EL (cell line): ENCODE measurements around the gene FAM72C.
"Not testable (repeated sequence)": the region's sequence is repeated elsewhere in the genome, so short reads cannot be mapped to it uniquely, and the experiment has no call there.

Source experiments
- DNase-seq: peaks from one replicate; pipeline ENCODE4 v3.0.0-alpha.2; 2016

FAM72C gene

DNA sequence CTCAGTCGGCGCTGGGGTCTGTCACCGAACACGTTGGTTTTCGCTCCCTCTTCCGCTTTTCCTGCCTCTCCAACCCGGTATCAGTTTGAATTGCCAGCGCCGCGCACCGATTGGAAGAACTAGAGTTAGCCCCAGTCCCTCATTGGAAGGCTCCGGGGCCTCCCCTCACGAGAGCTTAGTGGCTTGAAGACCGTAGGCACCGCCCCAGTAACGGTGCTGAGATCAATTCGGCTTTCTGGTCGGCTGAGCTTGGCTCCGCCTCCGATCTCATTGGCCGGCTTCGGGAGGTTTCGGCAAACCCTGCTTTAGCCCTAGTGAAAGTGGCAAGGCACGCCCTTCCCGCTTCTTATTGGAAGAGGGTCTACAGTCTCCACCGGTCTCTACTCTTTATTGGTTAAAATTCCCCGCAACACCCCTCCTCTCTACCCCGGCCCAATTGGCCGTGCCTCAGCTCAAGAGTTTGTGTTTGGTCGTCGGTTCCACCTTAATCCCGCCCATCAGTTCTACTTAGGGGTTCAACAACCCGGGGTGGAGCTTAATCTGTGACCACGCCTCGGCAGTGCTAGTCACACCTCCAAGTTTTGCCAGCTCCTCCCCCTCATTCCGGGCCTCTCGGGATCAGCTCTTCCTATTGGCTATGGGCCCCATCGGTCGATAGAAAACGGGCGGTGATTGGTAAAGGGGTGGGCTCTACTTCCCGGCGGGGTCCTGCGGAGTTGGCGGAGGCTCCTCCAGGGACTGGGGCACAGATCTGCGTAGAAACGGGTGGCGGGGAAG, at the start of gene FAM72C:
Gene FAM72C, minus strand, starts transcription at position 63 of the 777 bp plus-strand sequence. CDS start 845 bp downstream, outside the sequence.
- not testable (repeated sequence) for DNase-seq

DNA sequence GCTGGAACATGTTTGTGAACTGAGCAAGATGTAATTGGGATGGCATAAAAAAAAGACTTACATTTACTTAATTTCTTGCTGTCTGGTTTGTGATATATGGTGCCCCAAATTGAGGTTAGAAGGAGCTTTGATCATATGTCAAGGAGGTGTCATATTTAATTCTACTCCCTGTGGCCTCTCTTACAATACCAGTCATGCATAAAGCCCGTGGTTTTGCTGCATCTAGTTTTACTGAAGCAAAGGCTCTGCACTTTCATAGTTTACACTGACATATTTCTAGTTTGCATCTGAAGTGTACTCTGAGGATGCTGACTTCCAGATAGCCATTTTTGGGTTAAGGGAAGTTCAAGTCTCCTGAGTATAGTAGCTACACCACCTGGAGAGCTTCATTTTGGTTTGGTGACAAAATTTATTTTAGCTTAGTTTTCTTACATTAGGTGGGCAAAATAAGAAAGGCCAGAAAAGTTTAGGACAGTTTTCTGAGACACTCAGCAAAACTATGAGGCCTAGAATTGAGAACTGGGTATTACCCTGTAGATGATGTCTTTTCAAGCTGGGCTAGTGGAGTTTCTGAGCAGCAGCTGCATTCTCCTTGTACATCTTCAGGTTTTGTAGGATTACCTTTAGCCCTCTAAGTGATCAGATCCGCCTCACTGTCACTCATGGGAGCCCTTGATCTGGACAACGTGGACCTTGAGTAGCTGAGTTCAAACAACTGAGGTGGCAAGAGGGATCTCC, 48.4 kb upstream of the FAM72C start:
- DNase-seq: not testable (repeated sequence)

DNA sequence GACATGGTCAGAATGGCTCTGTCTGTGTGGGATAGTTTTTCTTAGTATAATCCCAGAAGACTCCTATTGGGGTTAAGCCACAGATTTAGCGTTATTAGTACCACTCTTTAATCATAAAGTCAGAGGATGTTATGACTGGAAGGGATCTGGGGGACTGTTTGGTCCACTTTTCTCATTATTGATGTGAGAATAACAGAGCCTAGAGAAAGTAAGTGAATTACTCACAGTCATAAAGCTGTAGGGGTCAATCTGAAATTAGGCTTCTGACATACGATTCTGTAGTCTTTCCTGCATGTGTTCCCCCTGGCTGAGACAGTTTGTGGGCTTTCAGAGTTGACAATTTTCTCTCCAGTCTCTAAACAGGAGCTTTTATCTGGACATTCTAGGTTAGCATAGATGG, 47.3 kb upstream of the FAM72C start:
- not testable (repeated sequence) for DNase-seq

DNA sequence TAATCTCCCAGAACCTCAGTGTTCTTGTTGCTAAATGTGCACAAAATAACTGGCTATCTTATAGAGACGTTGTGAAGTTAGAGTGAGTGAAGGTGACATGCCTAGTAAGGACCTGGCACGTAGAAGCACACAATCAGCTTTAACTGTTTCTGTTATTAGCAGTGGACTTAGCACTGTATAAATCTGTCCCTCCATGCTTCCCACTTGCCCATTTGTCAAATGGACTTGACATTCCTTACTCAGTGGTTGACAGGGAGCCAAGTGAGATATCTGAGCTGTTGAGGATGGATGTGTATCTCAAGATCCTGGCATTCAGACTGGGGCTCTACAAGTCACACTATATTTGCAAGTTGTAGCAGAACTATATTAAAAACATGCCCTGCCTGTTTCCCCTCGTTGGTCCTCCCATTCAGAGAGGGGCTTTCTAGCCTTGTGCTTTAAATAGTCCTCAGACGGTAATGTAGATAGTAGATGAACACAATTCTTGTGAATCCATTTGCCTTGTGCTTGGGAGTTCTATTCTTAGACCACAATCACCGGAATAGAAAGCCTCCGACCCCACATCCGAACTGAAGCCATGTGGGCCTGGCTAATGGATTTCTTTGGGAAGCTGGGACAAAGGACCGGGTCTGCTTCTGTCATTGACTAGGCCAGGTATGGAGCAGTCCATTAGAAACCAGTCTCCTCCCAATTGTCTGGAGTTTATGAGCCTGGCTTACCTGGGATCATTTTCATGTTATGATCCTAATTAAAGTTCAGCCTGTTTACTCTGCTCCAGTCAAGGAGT, 43.6 kb upstream of the FAM72C start:
- not testable (repeated sequence) for DNase-seq

DNA sequence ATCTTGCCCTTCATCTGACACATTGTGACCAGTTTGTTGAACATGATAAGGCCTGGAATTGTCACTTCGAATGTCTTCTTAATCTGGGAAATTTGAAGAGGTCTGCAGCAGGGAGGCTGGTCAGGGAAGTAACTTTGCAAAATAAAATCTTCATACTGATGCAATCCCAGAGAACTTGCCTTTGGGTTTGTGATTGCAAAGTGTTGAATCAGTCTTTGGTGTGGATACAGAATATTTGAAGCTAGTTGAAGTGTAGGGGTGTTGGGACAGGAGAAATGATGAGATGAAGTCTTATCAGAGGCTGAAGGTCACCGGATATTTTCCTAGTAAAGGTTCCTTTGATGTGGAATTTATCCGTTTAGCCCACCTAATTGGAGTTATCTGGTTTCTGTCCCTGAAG, 42.7 kb upstream of the FAM72C start:
- not testable (repeated sequence) for DNase-seq

DNA sequence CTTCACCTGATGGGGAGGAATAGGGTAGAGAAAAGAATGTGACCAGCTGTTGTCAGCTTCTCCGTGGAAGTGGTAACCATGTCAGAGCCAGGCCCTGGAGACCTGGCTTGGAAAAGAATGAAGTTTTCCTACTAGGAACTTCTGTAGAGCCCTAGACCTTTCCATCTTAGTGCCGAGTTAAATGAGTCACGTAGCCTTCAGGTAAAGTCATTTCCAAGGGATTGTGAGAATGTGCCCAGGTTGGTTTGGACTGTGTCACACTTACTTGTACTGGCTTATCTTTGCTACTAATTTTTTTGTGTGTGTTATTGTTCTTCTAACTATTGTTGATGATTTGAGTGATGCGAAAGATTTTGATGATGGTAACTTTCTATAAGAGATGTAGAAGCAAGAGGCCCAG, 42.3 kb upstream of the FAM72C start:
- DNase-seq: not testable (repeated sequence)

DNA sequence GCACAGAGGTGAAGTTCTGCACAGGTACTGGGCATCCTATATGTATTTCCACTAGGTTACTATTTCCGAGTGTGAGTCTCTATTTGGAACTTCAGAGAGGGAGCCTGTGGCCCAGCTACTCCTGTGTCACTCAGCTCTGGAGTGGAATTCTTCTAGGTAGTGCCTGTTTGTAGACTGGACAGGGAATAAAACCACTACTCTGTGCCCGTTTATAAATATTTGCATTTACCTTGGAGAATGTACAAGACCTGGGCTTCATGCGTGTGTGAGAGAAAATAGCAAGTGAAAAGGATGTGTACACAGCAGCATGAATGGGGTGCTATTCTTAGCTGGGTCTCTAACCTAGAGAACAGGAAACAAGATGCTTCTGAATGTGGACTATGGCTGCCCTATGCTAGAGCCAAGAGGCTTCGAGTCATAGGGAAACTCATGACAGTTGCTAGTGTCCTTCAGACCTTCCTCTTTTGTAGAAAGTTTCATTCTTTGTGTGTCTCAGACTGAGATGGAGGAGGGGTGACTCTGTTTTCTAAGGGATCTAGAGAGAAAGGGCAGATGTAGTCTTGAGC, 40.5 kb upstream of the FAM72C start:
- DNase-seq: not testable (repeated sequence)

DNA sequence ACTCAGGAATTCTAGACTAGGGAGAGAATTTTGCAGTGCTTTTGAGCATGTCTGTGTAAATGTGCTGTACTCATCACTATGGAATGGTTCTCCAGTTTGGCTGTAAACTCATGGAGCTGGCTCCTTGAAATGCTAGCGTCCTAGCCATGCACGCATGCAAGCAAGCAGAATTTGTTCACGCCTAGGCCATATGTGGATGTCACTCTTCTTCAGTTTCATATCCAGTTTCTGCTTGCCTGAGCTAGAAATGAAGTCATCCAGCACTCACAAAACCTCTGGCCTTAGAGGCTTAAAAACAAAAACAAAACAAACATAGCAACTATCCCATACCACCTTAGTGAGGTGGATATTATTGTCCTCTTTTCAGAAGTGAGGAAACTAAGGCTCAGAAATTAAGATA, 37.6 kb upstream of the FAM72C start:
- DNase-seq: not testable (repeated sequence)

DNA sequence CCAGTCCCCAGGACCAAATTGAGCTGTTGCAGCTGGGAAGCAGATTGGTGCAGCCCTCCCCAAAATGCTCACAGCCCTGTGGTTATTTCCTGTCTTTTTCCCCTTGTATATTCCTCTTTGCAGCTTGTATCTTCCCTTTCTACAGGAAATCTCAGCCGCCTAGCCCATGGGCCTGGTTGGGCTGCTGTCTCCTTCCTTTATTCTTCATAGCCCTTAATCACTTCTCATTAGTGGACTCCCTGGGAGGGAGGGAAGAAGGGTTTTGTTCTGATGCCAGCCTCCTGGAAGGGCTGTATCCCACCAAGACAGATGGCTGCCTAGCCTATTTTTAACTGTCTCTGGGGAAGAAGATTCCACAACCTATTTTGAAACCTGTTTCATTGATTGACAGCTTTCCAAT, 32.5 kb upstream of the FAM72C start:
- DNase-seq: not testable (repeated sequence)

DNA sequence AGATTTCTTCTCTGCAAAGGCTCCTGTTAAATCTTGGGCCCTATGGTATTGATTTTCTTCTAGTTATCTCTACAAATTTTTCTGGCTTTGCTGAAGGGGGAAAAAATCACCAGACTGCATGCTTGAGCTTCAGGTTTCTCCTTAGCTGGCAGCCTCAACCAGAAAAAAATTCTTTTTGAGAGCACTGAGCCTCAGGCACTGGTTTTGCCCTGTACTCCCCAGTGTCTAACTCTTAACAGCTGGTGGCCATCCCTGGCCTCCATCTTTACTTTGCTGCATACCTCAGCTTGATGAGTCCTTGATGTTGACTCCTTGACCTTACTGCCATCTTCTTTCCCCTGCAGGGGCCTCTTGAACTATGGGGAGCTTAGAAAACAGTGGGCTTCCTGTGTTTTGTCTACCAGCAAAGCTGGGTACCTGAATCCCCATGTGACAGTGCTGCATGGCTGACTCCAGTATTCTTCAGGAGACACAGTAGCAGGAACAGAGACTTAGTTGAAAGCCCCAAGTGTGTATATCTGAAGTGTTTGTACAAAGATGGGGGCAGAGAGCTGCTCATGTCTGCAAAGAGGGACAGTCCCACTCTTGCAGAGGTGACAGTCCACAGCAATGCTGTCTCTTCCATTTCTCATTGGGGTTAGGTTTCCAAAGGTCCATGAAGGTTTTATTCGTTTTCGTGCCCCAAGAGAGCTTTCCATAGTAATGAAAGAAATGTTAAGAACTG, 31.7 kb upstream of the FAM72C start:
- not testable (repeated sequence) for DNase-seq

DNA sequence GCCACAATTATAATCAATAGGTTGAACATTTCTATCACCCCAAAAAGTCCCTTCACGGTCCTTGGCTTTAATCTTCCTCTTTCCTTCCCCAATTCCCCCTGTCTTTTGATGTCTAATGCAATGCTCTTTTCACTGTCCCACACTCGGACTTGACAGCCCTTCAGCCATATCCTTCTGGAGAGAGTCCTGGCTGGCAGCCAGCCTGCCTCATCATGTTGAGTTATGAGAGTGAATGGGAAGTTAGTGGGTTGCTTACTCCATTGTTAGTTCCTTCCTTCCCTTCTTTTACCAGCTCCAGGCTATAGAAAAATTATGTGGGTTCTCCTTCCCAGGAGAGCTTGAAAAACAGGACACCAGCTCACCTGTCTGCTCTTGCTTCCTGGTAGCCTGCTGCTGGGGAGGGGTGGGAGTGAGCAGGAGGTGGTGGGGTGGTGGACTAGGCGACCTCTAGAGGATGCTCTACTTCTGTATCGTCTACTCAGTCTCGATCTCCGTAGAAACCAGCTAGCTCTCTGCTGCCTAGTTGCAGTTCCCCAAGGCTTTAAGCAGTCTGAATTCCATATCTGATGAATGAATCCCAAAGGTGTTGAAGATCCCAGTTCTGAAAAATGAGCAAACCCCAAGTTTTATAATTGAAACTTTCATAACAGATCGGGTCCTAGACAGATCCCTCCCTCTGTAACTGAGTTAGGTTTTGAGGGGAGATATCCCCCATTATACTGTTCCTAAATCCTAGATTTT, 30.5 kb upstream of the FAM72C start:
- not testable (repeated sequence) for DNase-seq

DNA sequence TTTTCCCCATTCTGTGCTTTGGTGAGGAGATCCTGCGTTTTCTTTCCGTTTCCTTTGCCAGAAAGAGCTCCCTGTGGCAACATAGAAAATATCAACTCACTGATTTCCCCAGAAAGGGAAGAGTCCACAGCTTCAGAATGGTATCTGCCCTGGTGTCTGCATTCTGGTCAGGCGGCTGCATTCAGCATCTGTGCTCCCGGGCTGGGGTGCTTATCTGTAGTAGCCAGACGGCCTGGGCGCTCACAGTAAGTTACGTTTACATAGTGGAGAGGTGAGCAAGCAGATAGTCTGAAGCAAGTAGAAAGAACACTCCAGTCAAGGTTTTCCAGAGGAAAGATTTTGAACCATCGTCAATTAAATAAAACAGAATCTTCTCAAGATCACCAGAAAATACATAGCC, 29.3 kb upstream of the FAM72C start:
- not testable (repeated sequence) for DNase-seq

DNA sequence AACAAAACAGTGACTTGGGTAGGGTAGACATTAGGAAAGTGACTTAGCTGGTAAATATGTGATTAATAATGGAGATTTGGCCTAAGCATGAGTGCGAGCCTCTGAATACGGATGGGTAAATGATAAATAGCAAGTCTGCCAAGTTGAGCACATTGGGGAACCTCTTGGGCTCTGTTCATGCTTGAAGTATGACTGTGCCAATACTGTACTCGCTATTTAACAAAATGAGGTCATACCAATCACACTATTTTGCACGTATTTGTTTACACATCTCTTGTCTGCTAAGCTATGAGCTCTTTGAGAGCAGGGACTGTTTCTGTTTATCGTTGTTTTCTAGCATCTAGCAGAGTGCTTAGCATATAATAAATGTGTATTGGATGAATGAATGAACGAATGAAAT, 24.2 kb upstream of the FAM72C start:
- not testable (repeated sequence) for DNase-seq

DNA sequence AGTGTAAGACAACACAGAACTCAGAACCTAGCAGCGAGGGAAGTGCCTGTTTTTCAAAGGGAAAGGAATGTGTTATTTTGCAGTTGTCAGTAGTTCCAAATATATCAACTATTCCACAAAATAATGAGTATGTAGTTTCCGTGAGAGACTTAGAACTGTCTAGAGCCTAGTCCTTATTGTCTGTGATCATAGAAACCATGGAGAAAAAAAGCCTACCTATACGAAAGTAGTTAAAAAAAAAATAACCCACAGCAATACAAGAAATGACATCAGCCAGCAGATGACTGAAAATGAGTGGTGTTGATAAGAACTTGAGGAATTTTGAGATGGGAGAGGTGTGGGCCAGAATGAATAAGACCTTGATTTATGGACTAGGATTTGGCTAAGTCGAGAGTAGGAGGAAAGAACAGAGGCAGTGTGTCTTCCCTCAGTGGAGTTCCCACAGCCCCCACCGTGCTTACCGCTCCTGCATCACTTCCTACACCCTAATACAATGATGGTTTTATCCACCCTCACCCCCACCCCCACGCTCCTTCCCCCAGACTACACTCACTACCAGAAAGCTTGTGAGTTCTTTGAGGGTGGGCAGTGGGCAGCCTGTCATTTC, 21.6 kb upstream of the FAM72C start:
- not testable (repeated sequence) for DNase-seq

DNA sequence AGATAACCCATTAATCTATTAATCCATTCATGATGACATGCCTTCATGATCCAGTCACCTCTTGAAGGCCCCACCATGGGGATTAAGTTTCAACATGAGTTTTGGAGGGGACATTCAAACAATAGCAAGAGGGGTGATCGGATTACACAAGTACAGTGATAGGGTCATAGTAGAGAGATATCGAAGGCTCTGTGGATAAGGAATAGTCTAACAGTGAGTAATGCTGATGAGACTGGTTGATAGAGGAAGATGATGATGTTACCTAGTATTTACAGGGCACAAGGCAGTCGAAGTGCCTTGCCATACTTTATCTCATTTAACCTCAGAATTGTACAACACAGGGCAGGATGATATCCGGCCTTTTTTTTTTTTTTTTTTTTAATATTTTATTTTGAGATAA, 18.9 kb upstream of the FAM72C start:
- not testable (repeated sequence) for DNase-seq

DNA sequence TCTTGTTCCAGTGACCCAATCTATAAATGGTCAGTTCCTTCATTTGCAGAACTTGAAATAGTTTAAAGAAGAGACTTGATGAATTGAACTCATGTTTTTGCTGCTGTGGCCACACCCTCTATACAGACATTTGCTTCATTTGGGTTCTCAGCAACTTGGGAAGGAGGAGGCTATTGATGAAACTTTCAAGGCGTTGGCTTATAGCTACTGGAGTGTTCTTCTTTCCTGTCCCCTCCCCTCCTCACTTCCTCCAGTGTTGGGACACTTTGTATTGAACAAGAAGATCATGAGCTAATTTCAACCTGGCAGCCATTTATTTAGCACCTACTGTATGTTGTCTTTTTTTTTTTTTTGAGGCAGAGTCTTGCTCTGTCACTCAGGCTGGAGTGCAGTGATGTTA, 17.9 kb upstream of the FAM72C start:
- DNase-seq: not testable (repeated sequence)

DNA sequence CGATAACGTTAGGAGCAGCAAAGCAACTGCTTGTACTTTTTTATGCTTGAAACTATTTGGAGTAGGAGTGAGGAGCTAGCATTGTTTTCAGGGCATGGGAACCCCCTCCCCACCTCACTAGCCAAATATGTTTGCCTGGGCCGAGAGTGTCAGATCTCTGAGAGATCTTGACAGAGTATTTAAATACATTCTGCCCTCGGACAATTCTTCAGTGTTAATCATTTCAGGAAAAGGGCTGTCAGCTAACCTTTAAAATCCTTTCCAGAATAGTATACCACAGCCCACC, 17.6 kb upstream of the FAM72C start:
- not testable (repeated sequence) for DNase-seq

DNA sequence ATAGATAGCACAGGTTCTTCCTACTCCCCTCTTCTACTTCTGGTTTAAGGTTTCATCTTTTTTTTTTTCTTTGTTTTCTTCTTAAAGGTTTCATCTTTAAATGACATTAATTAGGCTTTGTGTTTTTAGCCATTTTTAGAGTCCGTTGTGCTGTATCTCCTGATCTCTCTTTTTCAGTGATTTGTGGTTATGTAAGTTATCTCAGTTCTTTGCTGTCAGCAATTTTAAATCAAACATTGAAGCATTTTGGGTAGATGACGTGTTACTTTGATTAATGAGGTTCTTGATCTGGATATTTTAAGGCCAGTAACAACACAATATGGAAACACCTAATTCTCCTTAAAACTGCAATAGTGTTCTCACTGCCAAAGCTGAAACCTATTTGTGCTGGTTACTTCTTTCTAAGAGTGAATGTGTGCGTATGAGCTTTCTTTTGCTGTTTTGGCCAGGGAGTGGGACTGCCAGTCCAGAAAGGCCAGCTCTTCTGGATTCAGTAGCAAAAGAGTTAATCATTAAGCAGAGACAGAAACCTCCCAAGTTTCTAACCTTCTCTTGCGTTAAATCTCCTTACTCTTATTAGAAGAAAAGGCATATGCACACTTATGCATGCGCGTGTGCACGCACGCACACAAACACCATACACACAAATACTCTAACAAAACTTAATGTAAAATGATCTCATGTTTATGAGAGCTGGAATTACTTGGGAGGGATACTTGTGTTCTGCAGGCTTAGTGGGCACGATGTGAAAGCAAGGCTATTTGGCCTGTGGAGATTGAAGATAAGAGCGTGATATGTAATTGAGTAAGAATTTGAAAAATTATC, 17.0 kb upstream of the FAM72C start:
- not testable (repeated sequence) for DNase-seq

DNA sequence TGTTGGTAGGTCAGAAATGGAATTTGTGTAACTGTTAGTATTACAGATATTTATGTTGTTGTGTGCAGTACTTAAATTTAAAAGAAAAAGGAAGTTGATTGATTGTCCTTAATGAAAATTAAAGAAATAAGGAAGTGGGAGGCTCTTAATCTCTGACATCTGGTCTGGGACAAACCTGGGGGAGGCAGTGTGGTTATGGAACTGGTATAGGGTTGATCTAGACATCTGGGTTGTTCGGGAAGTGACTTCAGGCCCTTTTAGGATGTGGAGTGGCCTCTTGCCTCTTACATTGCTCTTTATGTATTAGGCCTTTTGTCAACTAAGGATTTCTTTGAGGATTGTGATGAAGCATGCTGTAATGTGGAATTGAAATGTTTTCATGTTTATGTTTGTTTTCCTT, 16.1 kb upstream of the FAM72C start:
- not testable (repeated sequence) for DNase-seq
